ENCODE results near the gene LINS1. TPM values are rescaled to one million over a fixed set of nuclear protein-coding genes. Genes with fewer than 3 reads are reported as not detected.

Gene LINS1
- polyA plus RNA-seq, 1 donor (not counting 4 experiments of a cell fraction or from before 2014, with no cell fraction given), result 19.4 TPM

DNA sequence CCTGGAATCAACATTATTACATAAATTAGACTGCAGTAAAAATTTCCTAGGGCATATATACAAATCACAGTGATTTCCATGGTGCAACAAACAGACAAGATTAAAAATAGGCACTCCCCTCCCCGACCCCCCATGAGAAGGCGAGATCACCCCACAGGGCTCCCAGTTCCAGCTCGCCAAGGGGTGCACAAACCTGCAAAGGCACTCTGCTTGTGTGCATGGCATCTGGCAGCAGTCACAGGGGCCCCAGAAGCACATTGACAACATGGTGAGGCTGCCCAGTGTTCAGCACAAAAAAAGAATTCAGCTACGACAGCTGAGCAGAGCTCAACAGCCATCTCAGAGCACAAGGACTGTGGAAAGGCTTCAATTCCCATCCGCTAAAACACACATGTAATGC, 54.0 kb downstream of the LINS1 start:
- H3K4me3 ChIP-seq (ENCODE audit: control insufficient read depth in 2 of 3, extremely low read depth in 1 of 3, insufficient read depth in 2 of 3, low read depth in 1 of 3, low read length in 3 of 3), result no peak overlapping the region
- no peak overlapping the region for H3K9ac ChIP-seq (ENCODE audit: control insufficient read depth, extremely low read depth, insufficient read depth, low read length)
- no peaks in the 10 kb centered on the region for H3K9me1 ChIP-seq (ENCODE audit: control insufficient read depth, extremely low read depth, insufficient read depth, low read length)
- dilution Hi-C loops (cut with MboI; ENCODE audit: extremely low pct_ligation_motif_present, low sequenced_read_pairs), result no loop called here
- no peaks in the 10 kb centered on the region for H3K4me1 ChIP-seq (ENCODE audit: control insufficient read depth, extremely low read depth, insufficient read depth, low read length)
- FAIRE-seq, result no peak
- no peak overlapping the region for H2AFZ ChIP-seq (ENCODE audit: control insufficient read depth, low read length)
- H3K4me2 ChIP-seq (ENCODE audit: control insufficient read depth, extremely low read depth, insufficient read depth, low read depth, low read length), result no peak overlapping the region
- no peaks in the 10 kb centered on the region for H3K27me3 ChIP-seq (ENCODE audit: control insufficient read depth, extremely low read depth, insufficient read depth, low read length)
- no peaks in the 10 kb centered on the region for H4K20me1 ChIP-seq (ENCODE audit: control insufficient read depth, extremely low read depth, insufficient read depth, low read length)
- H3K27ac ChIP-seq (ENCODE audit: control insufficient read depth, insufficient read depth, low read length), result no peak overlapping the region
- no peak for TF ChIP-seq CTCF (optimal IDR thresholded peaks at IDR 0.05 in 1 of 3, IDR thresholded peaks at IDR 0.05 in 1 of 3, conservative IDR thresholded peaks at IDR 0.05 in 1 of 3; ENCODE audit: extremely low read depth in 1 of 3, insufficient read depth in 2 of 3, low read length in 3 of 3)
- TF ChIP-seq EZH2 (IDR thresholded peaks at IDR 0.05; ENCODE audit: low read length), result no peak
- no peak for DNase-seq (ENCODE audit: low read depth, low spot score)
- no peaks in the 10 kb centered on the region for H3K36me3 ChIP-seq (ENCODE audit: control insufficient read depth in 2 of 2, extremely low read depth in 1 of 2, insufficient read depth in 2 of 2, low read length in 2 of 2)
- H3K79me2 ChIP-seq (ENCODE audit: control insufficient read depth, insufficient read depth, low read length), result no peaks in the 10 kb centered on the region
- H3K9me3 ChIP-seq (ENCODE audit: control insufficient read depth, low read depth, low read length), result no peaks in the 10 kb centered on the region

- Histone ChIP-seq H3K79me2 (ENCODE audit: control insufficient read depth, insufficient read depth, low read length) (no peaks in the 10 kb centered on the region), H3K27me3 (ENCODE audit: control insufficient read depth, extremely low read depth, insufficient read depth, low read length) (no peaks in the 10 kb centered on the region), H3K4me3 (ENCODE audit: control insufficient read depth in 2 of 3, extremely low read depth in 1 of 3, insufficient read depth in 2 of 3, low read depth in 1 of 3, low read length in 3 of 3) (no peak overlapping the region), H4K20me1 (ENCODE audit: control insufficient read depth, extremely low read depth, insufficient read depth, low read length) (no peaks in the 10 kb centered on the region), H3K9ac (ENCODE audit: control insufficient read depth, extremely low read depth, insufficient read depth, low read length) (no peak overlapping the region), H3K36me3 (ENCODE audit: control insufficient read depth in 2 of 2, extremely low read depth in 1 of 2, insufficient read depth in 2 of 2, low read length in 2 of 2) (no peaks in the 10 kb centered on the region), H3K4me1 (ENCODE audit: control insufficient read depth, extremely low read depth, insufficient read depth, low read length) (peaks cover 8% of the 10 kb centered on the region), H3K27ac (ENCODE audit: control insufficient read depth, insufficient read depth, low read length) (no peak overlapping the region), H3K9me1 (ENCODE audit: control insufficient read depth, extremely low read depth, insufficient read depth, low read length) (no peaks in the 10 kb centered on the region), H3K4me2 (ENCODE audit: control insufficient read depth, extremely low read depth, insufficient read depth, low read depth, low read length) (no peak overlapping the region), H2AFZ (ENCODE audit: control insufficient read depth, low read length) (no peak overlapping the region), H3K9me3 (ENCODE audit: control insufficient read depth, low read depth, low read length) (no peaks in the 10 kb centered on the region)
- TF ChIP-seq CTCF (optimal IDR thresholded peaks at IDR 0.05 in 1 of 3, IDR thresholded peaks at IDR 0.05 in 1 of 3, conservative IDR thresholded peaks at IDR 0.05 in 1 of 3; ENCODE audit: extremely low read depth in 1 of 3, insufficient read depth in 2 of 3, low read length in 3 of 3), result no peak
- no peak for TF ChIP-seq EZH2 (IDR thresholded peaks at IDR 0.05; ENCODE audit: low read length)
- DNase-seq (ENCODE audit: low read depth, low spot score) (no peak), FAIRE-seq (no peak)
- dilution Hi-C loops (cut with MboI; ENCODE audit: extremely low pct_ligation_motif_present, low sequenced_read_pairs), result no loop called here
These were observed 57.0 kb downstream of the LINS1 start for GRCh38 chr15:100544946-100545345.

All from keratinocyte (primary cell).